ENCODE results near the gene ZCCHC10.

GRCh38 chr5:133032852-133033742 lies 6.7 kb upstream of the ZCCHC10 start:
- TF ChIP-seq TAF1 (IDR thresholded peaks at IDR 0.05; ENCODE audit: borderline replicate concordance, low read depth, low read length): no peak
- TF ChIP-seq POLR2AphosphoS5 (IDR thresholded peaks at IDR 0.05; ENCODE audit: low read depth, low read length): no peak
- TF ChIP-seq POLR2A (IDR thresholded peaks at IDR 0.05; ENCODE audit: low read depth, low read length): no peak

All from GM12892 (cell line).